ENCODE results near the gene ACADL. TPM values are rescaled to one million over a fixed set of nuclear protein-coding genes. Genes with fewer than 3 reads are reported as not detected.

The ACADL gene
- total and polyA plus RNA-seq, 2 of the 13 experiments (the other 11 are each of a cell fraction or from before 2014, with no cell fraction given), result not detected

DNA sequence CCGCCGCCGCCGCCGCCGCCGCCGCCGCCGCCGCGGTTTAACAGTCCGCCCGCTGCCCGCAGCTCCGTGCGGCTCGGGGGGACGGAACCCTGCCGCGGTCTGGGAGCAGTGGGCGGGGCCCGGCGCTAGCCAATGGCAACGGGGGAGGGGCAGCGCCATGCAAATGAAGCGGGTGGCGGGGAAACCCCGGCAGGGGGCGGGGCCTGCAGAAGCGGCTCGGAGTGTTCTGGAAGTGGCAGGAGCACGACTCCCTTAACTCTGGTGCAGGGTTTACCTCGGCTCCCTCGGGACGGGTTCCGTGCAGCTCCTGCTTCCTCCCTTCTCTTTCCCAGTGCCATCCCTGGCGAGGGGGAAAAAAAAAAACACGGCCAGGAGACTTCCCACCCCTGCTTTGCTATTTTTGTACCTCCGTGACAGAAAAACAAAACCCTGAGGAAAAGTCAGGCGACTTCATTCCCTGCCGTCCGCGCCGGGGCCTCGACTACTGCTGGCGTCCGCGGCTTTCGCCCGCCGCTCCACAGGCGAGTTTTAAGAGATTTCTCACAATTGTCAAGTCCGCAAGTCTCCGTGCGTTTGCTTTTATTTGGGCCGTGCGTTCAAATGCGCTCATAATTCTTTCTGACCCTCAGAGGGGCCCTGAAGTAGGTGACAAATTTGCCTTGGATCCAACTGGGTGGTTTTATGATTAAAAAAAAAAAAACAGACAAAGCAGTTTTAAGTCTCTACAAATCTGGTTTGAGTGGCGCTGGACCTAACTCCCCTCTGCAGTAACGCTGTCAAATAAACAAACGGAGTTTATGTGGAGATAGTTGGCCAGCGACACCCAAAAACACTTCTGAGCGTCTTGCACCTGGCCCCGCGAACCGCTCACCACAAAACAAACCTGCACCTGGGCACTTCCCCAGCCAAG is 53.7 kb downstream of the ACADL start, which contains the start of gene KANSL1L:
TSS of gene KANSL1L (minus strand) at position 101 of the 910 bp plus-strand sequence. CDS start 16,827 bp downstream, outside the sequence.
- Histone ChIP-seq H3K79me2 (ENCODE audit: insufficient read depth, low read length) (peaks cover 18% of the 10 kb centered on the region), H2AFZ (ENCODE audit: low read length) (peak within 1 kb of the TSS; percentile 79), H3K27ac (ENCODE audit: extremely low read length, insufficient read depth, low read length) (peak within 1 kb of the TSS; percentile 97), H4K20me1 (ENCODE audit: insufficient read depth, low read length) (no peaks in the 10 kb centered on the region), H3K36me3 (replicated peaks in 1 of 2; ENCODE audit: control insufficient read depth in 1 of 2, insufficient read depth in 2 of 2, low read length in 2 of 2) (no peaks in the 10 kb centered on the region), H3K4me3 (replicated peaks in 1 of 3; ENCODE audit: insufficient read depth in 1 of 3, low read depth in 2 of 3, low read length in 3 of 3) (peak within 1 kb of the TSS; percentile 94 to 99 (median 97)), H3K4me2 (ENCODE audit: low read depth, low read length) (peak within 1 kb of the TSS; percentile 97), H3K9ac (ENCODE audit: insufficient read depth, low read depth, low read length) (peak within 1 kb of the TSS; percentile 98), H3K27me3 (ENCODE audit: control insufficient read depth in 1 of 2, insufficient read depth in 2 of 2, low read length in 2 of 2) (no peaks in the 10 kb centered on the region; a peak in 2 of 5 replicates), H3K9me3 (ENCODE audit: low read length) (no peaks in the 10 kb centered on the region), H3K4me1 (ENCODE audit: insufficient read depth, low read length) (peaks cover 25% of the 10 kb centered on the region)
- POLR2A ChIA-PET, result interaction anchor here (0.7 to 1.7 kb wide), 12 partner anchors 9 to 1917 kb away, joined by 3 to 12 read pairs (median 4); partner anchors contain the start of gene IDH1
- CTCF ChIA-PET (ENCODE audit: low intra/inter-chr PET ratio, low total read pairs), result no interaction called here
- no peak for FAIRE-seq
- intact Hi-C loops (cut with micrococcal nuclease; ENCODE audit: unreplicated experiment), result loop anchor here (5.0 kb wide), 1 partner anchor 59 kb away; no protein-coding TSS in a partner anchor
- ATAC-seq, result peak; percentile 90
- TSS peak; percentile 85 for BruUV-seq (replicated peaks)
- in situ Hi-C loops (cut with HindIII; ENCODE audit: extremely low pct_ligation_motif_present, low pct_unique_long_range_greater_than_20kb), result no loop called here
- WGBS (ENCODE audit: low lambda C conversion rate), result 1% methylated on average over 55 of the region's 67 CpGs
- DNase-seq (ENCODE audit: low spot score), result peak; percentile 90
- no peak; the same call in 1 of the 2 replicates for TF ChIP-seq ZBTB7B (CRISPR knock-in tag; IDR thresholded peaks at IDR 0.05)
- TF ChIP-seq ZNF703 (CRISPR knock-in tag; IDR thresholded peaks at IDR 0.05; ENCODE audit: borderline replicate concordance), result peak; percentile 69; the same call in 1 of the 2 replicates
- TF ChIP-seq ZNF549 (CRISPR knock-in tag; IDR thresholded peaks at IDR 0.05), result no peak
- TF ChIP-seq ZNF34 (CRISPR knock-in tag; IDR thresholded peaks at IDR 0.05; ENCODE audit: borderline replicate concordance), result no peak
- no peak for TF ChIP-seq ZNF776 (CRISPR knock-in tag; IDR thresholded peaks at IDR 0.05)
- no peak; the same call in 1 of the 2 replicates for TF ChIP-seq SMYD3 (CRISPR knock-in tag; IDR thresholded peaks at IDR 0.05)
- TF ChIP-seq NR1H2 (CRISPR knock-in tag; IDR thresholded peaks at IDR 0.05; ENCODE audit: borderline replicate concordance, low read depth), result no peak
- TF ChIP-seq, protein P1, sequence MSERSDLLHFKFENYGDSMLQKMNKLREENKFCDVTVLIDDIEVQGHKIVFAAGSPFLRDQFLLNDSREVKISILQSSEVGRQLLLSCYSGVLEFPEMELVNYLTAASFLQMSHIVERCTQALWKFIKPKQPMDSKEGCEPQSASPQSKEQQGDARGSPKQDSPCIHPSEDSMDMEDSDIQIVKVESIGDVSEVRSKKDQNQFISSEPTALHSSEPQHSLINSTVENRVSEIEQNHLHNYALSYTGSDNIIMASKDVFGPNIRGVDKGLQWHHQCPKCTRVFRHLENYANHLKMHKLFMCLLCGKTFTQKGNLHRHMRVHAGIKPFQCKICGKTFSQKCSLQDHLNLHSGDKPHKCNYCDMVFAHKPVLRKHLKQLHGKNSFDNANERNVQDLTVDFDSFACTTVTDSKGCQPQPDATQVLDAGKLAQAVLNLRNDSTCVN (CRISPR knock-in tag; IDR thresholded peaks at IDR 0.05; ENCODE audit: borderline replicate concordance), result peak; percentile 66; the same call in 1 of the 2 replicates
- TF ChIP-seq ZNF446 (CRISPR knock-in tag; IDR thresholded peaks at IDR 0.05), result peak; percentile 87; the same call in 1 of the 2 replicates
- TF ChIP-seq CHCHD3 (CRISPR knock-in tag; IDR thresholded peaks at IDR 0.05), result peak; percentile 36; the same call in 1 of the 2 replicates
- TF ChIP-seq ZNF777 (CRISPR knock-in tag; IDR thresholded peaks at IDR 0.05), result peak; percentile 89
- TF ChIP-seq RELA (CRISPR knock-in tag; IDR thresholded peaks at IDR 0.05), result peak; percentile 89; the same call in 1 of the 2 replicates
- TF ChIP-seq ARNT (IDR thresholded peaks at IDR 0.05), result no peak
- TF ChIP-seq TAF15 (IDR thresholded peaks at IDR 0.05; ENCODE audit: low read depth, low read length, poor library complexity, severe bottlenecking), result no peak
- TF ChIP-seq TCF7 (IDR thresholded peaks at IDR 0.05; ENCODE audit: low read depth), result no peak; the same call in 1 of the 2 replicates
- no peak for TF ChIP-seq ZBTB20 (CRISPR knock-in tag; IDR thresholded peaks at IDR 0.05; ENCODE audit: borderline replicate concordance, low read depth)
- TF ChIP-seq RFXANK (CRISPR knock-in tag; IDR thresholded peaks at IDR 0.05), result no peak
- peak; percentile 33; the same call in 1 of the 2 replicates for TF ChIP-seq ZNF574 (CRISPR knock-in tag; IDR thresholded peaks at IDR 0.05)
- TF ChIP-seq ZNF460 (CRISPR knock-in tag; IDR thresholded peaks at IDR 0.05; ENCODE audit: borderline replicate concordance), result no peak
- TF ChIP-seq ZNF792 (CRISPR knock-in tag; IDR thresholded peaks at IDR 0.05), result 0 out of 2 replicates have a peak, but pooled peaks have one; percentile 53
- TF ChIP-seq SP5 (CRISPR knock-in tag; IDR thresholded peaks at IDR 0.05; ENCODE audit: borderline replicate concordance, low read depth), result peak; percentile 53; the same call in 1 of the 2 replicates
- peak; percentile 91 for TF ChIP-seq RBFOX2 (IDR thresholded peaks at IDR 0.05; ENCODE audit: low read depth, low read length)

Data from HepG2 (cell line).